ENCODE results near the gene CDH20.

CDH20 gene

DNA sequence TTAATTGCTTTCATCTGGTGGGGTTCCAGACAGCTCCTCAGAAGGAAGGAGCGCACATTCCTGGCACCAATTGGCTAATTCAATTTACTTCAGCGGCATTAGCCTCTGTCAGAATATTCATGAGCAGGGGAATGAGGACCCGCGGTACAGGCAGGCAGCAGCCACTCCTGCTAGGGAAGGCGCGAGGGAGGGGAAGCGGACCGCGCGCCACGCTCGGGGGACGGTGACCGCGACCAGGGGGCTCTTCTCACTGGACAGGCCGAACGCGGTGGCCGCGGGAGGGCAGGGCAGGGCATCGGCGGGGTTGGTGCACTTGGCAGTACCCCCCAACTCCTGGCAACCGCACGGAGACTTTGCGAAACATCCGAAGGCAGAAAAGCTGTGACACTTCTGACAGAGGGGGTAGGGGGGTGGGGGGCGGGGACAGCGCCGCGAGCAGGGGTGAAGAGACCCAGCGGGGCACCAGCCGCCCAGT, at the start of gene CDH20:
Gene CDH20, plus strand, starts transcription at position 160 of the 475 bp plus-strand sequence.
- H3K4me3 ChIP-seq (ENCODE audit: low read length) = no peak within 1 kb of the TSS
- no peak for TF ChIP-seq ZNF274 (IDR thresholded peaks at IDR 0.05; ENCODE audit: low read depth, low read length)

DNA sequence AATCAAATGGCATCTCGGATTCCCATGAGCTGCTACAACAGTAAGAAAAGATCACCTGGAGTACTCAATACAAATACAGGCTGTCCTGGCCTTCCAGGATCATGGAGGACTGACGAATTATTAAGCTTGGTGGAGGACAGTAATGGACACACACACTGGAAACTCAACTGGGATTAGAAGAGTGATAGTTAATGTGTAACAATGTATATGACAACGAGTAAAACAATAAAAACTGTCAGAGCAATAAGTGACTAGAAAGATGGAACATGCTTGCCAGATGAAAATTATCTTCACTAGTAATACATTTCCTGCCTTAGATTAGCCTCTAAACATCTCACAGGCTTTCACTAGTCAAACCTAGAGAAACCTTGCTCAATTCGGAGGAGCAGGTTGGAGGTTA, 49.2 kb upstream of the CDH20 start:
- H3K4me3 ChIP-seq (ENCODE audit: low read length) = no peak overlapping the region
- no peak for TF ChIP-seq ZNF274 (IDR thresholded peaks at IDR 0.05; ENCODE audit: low read depth, low read length)

DNA sequence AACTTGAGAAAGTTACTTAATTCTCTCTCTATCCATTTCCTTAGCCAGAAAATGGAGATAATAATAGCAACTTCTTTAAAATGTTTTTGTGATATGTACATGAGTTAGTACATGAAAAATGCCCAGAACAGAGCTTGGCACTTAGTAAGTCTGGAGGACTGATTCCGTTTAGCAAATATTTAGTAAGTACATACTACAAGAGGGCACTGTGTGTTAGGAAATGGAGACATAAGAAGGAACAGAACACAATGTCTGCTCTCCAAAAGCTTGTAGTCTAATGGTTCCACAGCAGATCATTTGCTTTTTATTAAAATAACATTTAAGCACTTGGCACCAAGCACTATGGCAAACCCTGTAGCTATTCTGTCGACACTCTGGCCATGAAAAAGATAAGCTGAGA, 47.5 kb upstream of the CDH20 start:
- no peak for TF ChIP-seq ZNF274 (IDR thresholded peaks at IDR 0.05; ENCODE audit: low read depth, low read length)
- no peak overlapping the region for H3K4me3 ChIP-seq (ENCODE audit: low read length)

DNA sequence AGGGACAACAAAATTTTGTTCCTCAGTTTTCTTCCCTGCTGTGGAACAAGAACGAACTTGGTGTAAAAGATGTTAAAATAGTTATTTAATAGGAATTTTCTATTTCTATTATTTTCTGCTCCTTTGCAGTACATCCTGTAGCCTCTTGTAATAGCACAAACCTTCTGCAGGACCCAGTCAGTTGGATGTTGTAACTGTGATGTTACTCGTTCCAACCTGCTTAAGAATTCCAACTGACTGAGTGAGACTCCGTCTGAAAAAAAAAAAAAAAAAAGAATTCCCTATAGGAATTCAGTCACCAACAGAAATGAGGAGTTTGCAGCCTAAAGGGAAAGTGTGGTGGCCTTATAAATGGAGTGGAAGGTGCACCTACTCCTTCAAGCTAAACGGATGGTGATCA, 46.4 kb upstream of the CDH20 start:
- TF ChIP-seq ZNF274 (IDR thresholded peaks at IDR 0.05; ENCODE audit: low read depth, low read length) = no peak
- no peak overlapping the region for H3K4me3 ChIP-seq (ENCODE audit: low read length)

DNA sequence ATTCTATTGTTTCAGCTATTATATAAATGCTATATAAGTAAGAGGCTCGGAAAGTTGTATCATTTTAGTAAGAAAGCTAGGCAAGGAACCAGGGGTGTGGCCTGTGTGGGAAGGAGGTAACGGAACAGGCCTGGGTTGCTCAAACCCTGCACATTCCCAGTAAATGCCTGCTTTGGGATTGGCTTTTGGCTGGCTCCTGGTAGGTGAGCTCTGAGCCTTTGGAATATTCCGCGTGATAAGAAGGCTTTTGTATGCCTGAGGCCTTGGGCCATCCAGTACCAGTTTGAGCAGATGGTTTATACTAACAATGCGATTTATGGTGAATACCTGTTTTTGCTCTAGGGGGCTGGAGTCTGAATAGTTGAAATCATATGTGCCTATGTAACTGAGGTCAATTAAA, 42.6 kb upstream of the CDH20 start:
- H3K4me3 ChIP-seq (ENCODE audit: low read length) = no peak overlapping the region
- TF ChIP-seq ZNF274 (IDR thresholded peaks at IDR 0.05; ENCODE audit: low read depth, low read length) = no peak

DNA sequence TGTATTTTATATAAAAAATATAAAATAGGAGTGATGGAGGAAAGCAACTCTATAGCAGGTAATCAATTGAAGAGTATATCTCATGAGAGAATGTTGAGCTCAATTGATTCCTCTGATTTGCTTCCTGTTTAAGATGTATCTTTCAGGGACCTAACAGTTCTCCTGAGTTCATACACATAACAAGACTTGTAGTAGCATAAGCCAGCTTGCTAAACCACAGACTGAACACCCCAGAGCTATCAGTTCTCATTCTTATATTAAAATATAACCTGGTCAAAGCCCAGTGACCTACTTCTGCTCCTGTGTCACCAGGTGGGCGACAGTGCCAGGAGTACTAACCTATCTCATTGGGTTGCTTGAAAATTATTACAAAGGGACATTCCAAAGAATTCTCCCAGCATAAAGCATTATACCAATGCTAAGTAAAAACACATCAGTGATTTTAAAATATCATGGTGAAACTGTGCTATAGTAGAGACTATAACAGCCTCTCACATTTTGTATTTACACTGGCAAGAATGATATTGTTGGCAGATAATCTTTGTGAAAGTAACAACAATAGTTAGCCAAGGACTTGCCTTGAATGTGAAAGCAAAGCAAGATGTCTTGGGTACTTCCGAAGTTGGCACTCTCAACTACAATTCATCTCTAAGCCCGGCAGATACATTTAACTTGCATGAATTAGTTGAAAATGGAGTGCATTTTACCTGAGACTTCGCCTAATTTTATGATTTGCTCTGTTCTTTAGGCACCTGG, 40.8 kb upstream of the CDH20 start:
- H3K4me3 ChIP-seq (ENCODE audit: low read length) = no peak overlapping the region
- no peak for TF ChIP-seq ZNF274 (IDR thresholded peaks at IDR 0.05; ENCODE audit: low read depth, low read length)

DNA sequence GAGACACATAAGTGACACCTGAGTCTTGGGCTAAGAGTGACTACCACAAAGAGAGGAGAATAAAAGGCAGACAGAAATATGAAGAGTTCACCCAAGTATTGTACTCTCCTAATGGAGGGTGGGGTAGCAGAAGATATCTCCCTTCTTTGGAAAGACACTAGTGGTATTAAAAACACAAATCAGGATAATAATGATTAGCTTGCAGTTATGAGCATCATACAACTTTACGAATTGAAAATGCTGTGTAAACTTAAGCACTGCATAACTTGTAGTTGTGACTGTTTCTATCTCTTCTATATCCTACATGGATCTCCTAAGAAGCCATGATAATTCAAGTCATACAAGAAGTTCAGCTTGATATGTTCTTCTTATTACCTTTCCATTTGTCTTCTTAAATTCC, 38.1 kb upstream of the CDH20 start:
- no peak for TF ChIP-seq ZNF274 (IDR thresholded peaks at IDR 0.05; ENCODE audit: low read depth, low read length)

DNA sequence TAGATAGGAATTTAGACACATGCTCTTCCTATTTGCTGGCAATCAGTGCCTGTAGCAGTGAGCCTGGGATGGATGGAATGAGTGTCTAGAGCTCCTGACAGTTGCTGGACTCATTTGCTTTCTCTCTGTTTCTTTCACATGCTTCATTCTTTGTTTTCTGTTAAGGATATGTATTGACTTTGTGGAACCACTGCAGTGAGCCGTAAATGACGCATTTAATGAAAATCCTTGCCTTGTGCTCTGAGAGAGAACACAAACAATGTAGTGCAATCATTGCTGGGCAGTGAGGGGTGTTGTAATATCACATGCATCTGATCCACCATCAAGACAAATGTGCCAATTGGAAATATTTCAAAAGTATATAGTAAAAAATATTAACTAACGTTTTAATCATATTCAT, 25.2 kb upstream of the CDH20 start:
- no peak overlapping the region for H3K4me3 ChIP-seq (ENCODE audit: low read length)

More for the DNA sequence above, 38.1 kb upstream of the CDH20 start:
- no peak overlapping the region for H3K4me3 ChIP-seq (ENCODE audit: low read length)

DNA sequence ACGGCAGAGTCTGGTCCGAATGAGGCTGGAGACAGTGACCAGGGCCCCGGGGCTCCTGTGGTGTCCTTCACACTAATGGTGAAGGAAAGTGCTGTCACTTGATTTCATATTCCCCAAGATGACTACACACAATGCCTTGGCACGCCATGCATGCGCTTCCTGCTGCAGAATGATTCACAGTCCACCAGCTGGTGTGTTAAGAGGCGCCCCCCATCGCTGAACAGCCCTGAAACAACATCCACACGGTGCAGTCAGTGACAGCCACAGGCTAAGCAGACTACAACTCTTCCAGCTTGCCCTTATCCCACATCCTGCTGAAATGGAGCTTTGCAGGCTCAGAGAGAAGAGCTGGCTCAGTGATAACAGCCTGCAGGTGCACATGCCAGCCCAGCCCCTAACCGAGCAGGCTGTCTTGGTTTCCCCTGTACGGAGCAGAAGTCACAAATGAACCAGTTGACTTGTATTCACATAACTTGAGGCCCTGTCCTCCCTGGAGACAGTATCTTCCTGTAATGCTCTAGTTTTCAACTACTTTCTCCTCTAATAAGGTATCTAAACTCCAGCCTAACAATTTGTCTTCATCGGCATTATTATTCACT, 24.3 kb upstream of the CDH20 start:
- no peak for TF ChIP-seq ZNF274 (IDR thresholded peaks at IDR 0.05; ENCODE audit: low read depth, low read length)
- H3K4me3 ChIP-seq (ENCODE audit: low read length) = no peak overlapping the region

More for the DNA sequence above, 25.2 kb upstream of the CDH20 start:
- no peak for TF ChIP-seq ZNF274 (IDR thresholded peaks at IDR 0.05; ENCODE audit: low read depth, low read length)

DNA sequence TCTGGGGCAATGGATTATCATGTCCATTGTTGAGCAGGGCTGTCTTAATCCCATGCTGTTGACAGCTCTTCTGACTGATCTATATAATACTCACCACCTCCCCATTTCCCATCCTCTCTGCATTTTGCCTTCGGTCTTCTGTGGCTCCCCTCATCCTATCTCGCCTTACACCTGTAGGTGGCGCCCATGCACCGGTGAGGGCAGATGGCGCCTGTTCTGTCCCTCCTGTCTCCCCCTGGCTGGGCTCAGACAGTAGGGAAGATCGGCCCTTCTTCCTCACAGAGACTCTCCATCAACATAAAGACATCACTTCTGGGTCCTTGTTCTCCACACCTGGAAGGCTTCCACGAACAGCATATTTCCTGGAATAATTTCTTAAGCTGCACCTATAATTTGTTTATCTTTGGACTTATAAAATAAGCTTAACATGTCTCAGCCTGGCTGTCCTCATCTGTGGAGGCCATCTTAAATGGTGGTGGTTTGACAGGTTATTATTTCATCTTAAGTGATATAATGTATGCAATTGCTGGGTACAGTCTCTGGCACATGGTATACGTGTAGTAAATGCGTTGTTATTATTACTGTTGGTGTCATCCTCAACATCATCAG, 10.9 kb upstream of the CDH20 start:
- no peak for TF ChIP-seq ZNF274 (IDR thresholded peaks at IDR 0.05; ENCODE audit: low read depth, low read length)
- no peak overlapping the region for H3K4me3 ChIP-seq (ENCODE audit: low read length)

DNA sequence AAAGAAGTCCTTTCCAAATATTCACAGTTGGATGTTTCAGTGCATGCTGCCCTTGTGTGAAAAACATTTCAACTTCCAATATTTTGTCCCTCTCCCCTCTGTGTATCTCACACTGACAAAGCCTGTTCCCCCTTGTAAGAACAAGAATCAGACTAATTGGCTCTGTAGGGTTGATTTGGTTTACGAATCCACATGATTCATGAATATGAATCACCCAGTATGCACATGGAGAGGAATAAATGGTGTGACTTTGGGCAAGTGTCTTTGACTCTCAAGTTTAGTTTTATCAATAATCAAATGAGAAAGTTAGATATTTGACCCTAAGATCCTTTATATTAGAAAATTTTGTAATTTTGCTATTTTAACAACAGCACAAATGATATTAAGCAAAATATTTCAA, 9.3 kb upstream of the CDH20 start:
- H3K4me3 ChIP-seq (ENCODE audit: low read length) = no peak overlapping the region
- TF ChIP-seq ZNF274 (IDR thresholded peaks at IDR 0.05; ENCODE audit: low read depth, low read length) = no peak

DNA sequence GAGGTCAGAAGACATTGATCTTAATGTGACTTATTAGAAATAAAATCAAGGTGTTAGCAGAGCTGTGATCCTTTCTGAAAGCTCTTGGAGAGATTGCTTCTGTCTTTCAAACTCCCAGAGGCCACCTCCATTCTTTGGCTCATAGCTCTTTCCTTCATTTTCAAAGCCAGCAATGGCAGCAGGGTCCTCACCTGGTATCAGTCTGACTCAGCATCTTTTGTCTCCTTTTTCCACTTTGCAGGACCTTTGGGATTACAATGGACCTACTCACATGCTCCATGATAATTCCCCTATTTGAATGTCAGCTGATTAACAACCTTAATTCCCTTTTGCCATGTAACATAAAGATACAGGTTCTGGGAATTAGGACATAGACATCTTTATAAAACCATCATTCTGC, 6.8 kb upstream of the CDH20 start:
- TF ChIP-seq ZNF274 (IDR thresholded peaks at IDR 0.05; ENCODE audit: low read depth, low read length) = no peak

DNA sequence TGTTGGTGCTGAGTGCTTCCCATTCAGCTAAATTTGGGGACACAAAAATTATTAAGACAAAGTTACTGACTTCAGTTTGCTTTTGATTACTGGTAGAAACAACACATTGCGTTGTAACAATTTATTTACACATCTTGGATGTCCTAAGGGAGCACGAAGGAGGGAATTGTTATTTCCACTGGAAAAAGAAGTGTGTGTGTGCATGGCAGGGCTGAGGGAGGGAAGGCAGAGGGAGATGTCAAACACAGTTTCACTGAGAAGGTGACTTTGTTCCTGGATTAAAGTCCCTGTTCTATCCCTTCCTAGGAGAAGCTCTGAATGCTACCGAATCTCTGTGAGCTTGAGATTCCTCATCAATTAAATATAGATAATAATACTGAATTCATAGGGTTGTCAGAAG, 3.8 kb upstream of the CDH20 start:
- no peak overlapping the region for H3K4me3 ChIP-seq (ENCODE audit: low read length)
- no peak for TF ChIP-seq ZNF274 (IDR thresholded peaks at IDR 0.05; ENCODE audit: low read depth, low read length)

More for the DNA sequence above, 6.8 kb upstream of the CDH20 start:
- no peak overlapping the region for H3K4me3 ChIP-seq (ENCODE audit: low read length)

DNA sequence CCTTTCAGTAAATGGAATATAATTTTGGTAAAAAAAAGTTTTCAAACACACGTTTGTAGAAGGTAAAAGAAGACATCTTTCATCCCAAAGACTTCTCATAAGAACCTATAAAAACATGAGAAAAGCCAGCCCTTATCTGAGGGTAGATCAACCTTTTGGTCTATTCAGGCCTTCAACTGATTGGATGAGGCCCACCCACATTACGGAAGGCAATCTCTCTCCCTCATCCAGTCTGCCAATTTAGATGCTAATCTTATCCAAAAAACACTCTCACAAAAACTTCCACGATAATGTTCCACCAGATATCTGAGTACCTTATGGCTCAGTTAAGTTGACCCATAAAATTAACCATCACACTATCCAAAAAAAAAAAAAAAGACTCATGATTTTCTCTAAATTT, 2.2 kb upstream of the CDH20 start:
- no peak overlapping the region for H3K4me3 ChIP-seq (ENCODE audit: low read length)
- no peak for TF ChIP-seq ZNF274 (IDR thresholded peaks at IDR 0.05; ENCODE audit: low read depth, low read length)

All from GM08714 (cell line).